Measurements from ENCODE around the gene YWHAG.

DNA sequence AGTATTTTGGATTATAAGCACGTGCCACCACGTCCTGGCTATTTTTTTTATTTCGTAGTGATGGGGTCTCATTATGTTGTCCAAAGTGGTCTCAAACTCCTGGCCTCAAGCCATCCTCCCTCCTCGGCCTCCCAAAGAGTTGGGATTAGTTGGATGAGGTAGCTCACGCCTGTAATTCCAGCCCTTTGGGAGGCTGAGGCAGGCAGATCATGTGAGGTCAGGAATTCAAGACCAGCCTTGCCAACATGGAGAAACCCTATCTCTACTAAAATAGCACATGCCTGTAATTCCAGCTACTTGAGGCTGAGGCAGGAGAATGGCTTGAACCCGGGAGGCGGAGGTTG lies 21.8 kb upstream of the YWHAG start:
- TF ChIP-seq, protein P1, sequence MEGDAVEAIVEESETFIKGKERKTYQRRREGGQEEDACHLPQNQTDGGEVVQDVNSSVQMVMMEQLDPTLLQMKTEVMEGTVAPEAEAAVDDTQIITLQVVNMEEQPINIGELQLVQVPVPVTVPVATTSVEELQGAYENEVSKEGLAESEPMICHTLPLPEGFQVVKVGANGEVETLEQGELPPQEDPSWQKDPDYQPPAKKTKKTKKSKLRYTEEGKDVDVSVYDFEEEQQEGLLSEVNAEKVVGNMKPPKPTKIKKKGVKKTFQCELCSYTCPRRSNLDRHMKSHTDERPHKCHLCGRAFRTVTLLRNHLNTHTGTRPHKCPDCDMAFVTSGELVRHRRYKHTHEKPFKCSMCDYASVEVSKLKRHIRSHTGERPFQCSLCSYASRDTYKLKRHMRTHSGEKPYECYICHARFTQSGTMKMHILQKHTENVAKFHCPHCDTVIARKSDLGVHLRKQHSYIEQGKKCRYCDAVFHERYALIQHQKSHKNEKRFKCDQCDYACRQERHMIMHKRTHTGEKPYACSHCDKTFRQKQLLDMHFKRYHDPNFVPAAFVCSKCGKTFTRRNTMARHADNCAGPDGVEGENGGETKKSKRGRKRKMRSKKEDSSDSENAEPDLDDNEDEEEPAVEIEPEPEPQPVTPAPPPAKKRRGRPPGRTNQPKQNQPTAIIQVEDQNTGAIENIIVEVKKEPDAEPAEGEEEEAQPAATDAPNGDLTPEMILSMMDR (IDR thresholded peaks at IDR 0.05; ENCODE audit: low read length), result no peak
- TF ChIP-seq EZH2 (IDR thresholded peaks at IDR 0.05; ENCODE audit: borderline replicate concordance, low read length), result no peak
